ENCODE data around the gene LRP1B. TPM values are rescaled to one million over a fixed set of nuclear protein-coding genes. Genes with fewer than 3 reads are reported as not detected.

LRP1B gene
- total and polyA plus RNA-seq, 2 donors (not counting 1 experiment from before 2014, with no cell fraction given): under 0.01 to 0.01 TPM

DNA sequence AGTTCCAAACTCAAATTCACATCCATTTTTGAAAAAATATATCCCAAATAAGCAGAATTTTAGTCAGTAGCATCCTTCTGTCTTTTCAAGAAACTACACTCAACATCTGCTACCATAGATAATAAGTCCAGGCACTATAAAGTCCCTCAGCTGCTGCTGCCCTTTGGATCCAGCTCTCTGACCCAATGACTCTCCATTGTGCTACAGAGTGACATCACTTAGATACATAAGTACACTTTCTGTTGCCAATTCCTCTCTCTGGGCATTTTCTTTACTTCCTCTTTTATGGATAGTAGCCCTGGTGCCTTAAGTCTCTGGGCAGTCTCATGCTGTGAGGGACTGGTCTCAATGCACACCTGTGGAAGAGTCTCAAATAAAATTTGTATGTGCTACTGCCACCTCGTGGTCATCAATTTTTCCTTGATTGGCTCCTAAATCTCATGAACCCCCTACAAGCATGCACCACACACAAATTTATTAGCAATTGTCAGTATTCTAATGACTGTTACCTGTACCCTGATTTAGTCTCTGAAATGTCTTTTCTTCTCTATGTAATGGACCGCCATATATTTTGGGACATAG is 219.2 kb downstream of the LRP1B start:
- no peak overlapping the region for H3K4me3 ChIP-seq (replicated peaks in 1 of 4; ENCODE audit: control extremely low read depth in 1 of 4, insufficient read depth in 1 of 4, low read depth in 3 of 4, low read length in 4 of 4)
- no peaks in the 10 kb centered on the region for H3K79me2 ChIP-seq (ENCODE audit: control insufficient read depth, insufficient read depth, low read length)
- H3K4me2 ChIP-seq (ENCODE audit: extremely low read depth, insufficient read depth, low read length): no peak overlapping the region
- H2AFZ ChIP-seq (ENCODE audit: low read length): no peak overlapping the region
- no peaks in the 10 kb centered on the region for H3K27me3 ChIP-seq (ENCODE audit: control insufficient read depth, insufficient read depth, low read length)
- no peak for TF ChIP-seq EZH2 (IDR thresholded peaks at IDR 0.05; ENCODE audit: low read length, missing control alignments)
- peak in 1 of 2 donors; percentile 35 for TF ChIP-seq CTCF (conservative IDR thresholded peaks at IDR 0.05 in 1 of 2, IDR thresholded peaks at IDR 0.05 in 1 of 2; ENCODE audit: low read depth in 1 of 2, low read length in 2 of 2)
- no peak overlapping the region for H3K9ac ChIP-seq (ENCODE audit: insufficient read depth, low read length)
- no peaks in the 10 kb centered on the region for H3K9me3 ChIP-seq (ENCODE audit: control insufficient read depth, insufficient read depth, low read depth, low read length)
- no peaks in the 10 kb centered on the region for H3K36me3 ChIP-seq (ENCODE audit: control insufficient read depth, insufficient read depth, low read length)
- no peaks in the 10 kb centered on the region for H4K20me1 ChIP-seq (ENCODE audit: control insufficient read depth, extremely low read depth, insufficient read depth, low read length)
- no peak overlapping the region for H3K27ac ChIP-seq (ENCODE audit: insufficient read depth, low read length)
- DNase-seq (ENCODE audit: low read depth in 2 of 2): peak; percentile 12 to 42
- no peaks in the 10 kb centered on the region for H3K4me1 ChIP-seq (ENCODE audit: control insufficient read depth, extremely low read depth, insufficient read depth, low read length)

DNA sequence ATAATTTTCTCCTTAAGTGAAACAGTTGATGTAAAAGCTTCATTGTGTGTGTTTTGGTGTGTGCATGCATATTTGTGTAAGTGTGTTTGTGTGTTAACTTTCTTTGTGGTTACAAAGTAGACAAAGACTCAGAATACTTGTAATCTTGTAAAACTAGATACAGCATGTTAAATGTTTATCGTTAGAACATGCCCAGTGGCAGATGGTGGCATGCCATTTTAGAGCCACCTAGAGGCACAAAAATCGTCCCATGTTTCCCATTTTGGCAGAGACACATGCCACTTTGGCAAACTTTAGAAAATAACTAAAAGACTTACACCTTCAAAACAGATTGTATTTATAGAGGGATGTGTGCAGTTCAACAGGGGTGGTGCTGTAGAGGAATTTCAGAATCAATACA is 224.1 kb downstream of the LRP1B start:
- H3K4me3 ChIP-seq (replicated peaks in 1 of 4; ENCODE audit: control extremely low read depth in 1 of 4, insufficient read depth in 1 of 4, low read depth in 3 of 4, low read length in 4 of 4): no peak overlapping the region
- H3K36me3 ChIP-seq (ENCODE audit: control insufficient read depth, insufficient read depth, low read length): no peaks in the 10 kb centered on the region

DNA sequence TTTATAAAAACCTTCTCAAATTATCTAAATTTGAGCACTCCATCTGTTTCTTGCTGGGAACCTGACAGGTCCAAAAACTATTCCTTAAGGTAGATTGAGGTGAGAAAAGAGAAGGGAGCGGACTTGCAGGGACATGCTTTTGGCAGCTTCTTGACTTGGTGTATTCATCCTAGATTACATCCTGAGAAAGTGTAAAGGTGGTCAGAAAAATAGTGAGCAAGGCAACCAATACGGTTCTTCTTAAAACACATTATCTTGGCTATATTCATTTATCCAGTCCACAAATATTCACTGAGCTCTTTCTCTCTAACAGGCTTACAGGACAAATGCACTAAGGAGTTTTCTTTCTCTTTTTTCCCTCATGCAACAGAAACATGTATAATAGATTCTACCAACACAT is 230.0 kb downstream of the LRP1B start:
- H3K4me3 ChIP-seq (replicated peaks in 1 of 4; ENCODE audit: control extremely low read depth in 1 of 4, insufficient read depth in 1 of 4, low read depth in 3 of 4, low read length in 4 of 4): no peak overlapping the region
- H3K27ac ChIP-seq (ENCODE audit: insufficient read depth, low read length): no peak overlapping the region
- H3K9ac ChIP-seq (ENCODE audit: insufficient read depth, low read length): no peak overlapping the region
- H3K79me2 ChIP-seq (ENCODE audit: control insufficient read depth, insufficient read depth, low read length): no peaks in the 10 kb centered on the region
- H4K20me1 ChIP-seq (ENCODE audit: control insufficient read depth, extremely low read depth, insufficient read depth, low read length): no peaks in the 10 kb centered on the region
- TF ChIP-seq EZH2 (IDR thresholded peaks at IDR 0.05; ENCODE audit: low read length, missing control alignments) (no peak), CTCF (conservative IDR thresholded peaks at IDR 0.05 in 1 of 2, IDR thresholded peaks at IDR 0.05 in 1 of 2; ENCODE audit: low read depth in 1 of 2, low read length in 2 of 2) (no peak)
- H2AFZ ChIP-seq (ENCODE audit: low read length): no peak overlapping the region
- DNase-seq (ENCODE audit: low read depth in 2 of 2): no peak
- H3K4me1 ChIP-seq (ENCODE audit: control insufficient read depth, extremely low read depth, insufficient read depth, low read length): no peaks in the 10 kb centered on the region
- H3K4me2 ChIP-seq (ENCODE audit: extremely low read depth, insufficient read depth, low read length): no peak overlapping the region
- H3K36me3 ChIP-seq (ENCODE audit: control insufficient read depth, insufficient read depth, low read length): no peaks in the 10 kb centered on the region
- no peaks in the 10 kb centered on the region for H3K27me3 ChIP-seq (ENCODE audit: control insufficient read depth, insufficient read depth, low read length)
- no peaks in the 10 kb centered on the region for H3K9me3 ChIP-seq (ENCODE audit: control insufficient read depth, insufficient read depth, low read depth, low read length)

More for the DNA sequence above, 224.1 kb downstream of the LRP1B start:
- H3K4me1 ChIP-seq (ENCODE audit: control insufficient read depth, extremely low read depth, insufficient read depth, low read length): no peaks in the 10 kb centered on the region
- no peaks in the 10 kb centered on the region for H3K9me3 ChIP-seq (ENCODE audit: control insufficient read depth, insufficient read depth, low read depth, low read length)
- no peaks in the 10 kb centered on the region for H3K27me3 ChIP-seq (ENCODE audit: control insufficient read depth, insufficient read depth, low read length)
- H2AFZ ChIP-seq (ENCODE audit: low read length): no peak overlapping the region
- H3K79me2 ChIP-seq (ENCODE audit: control insufficient read depth, insufficient read depth, low read length): no peaks in the 10 kb centered on the region
- H4K20me1 ChIP-seq (ENCODE audit: control insufficient read depth, extremely low read depth, insufficient read depth, low read length): no peaks in the 10 kb centered on the region
- H3K4me2 ChIP-seq (ENCODE audit: extremely low read depth, insufficient read depth, low read length): no peak overlapping the region
- no peak overlapping the region for H3K27ac ChIP-seq (ENCODE audit: insufficient read depth, low read length)
- DNase-seq (ENCODE audit: low read depth in 2 of 2): no peak
- no peak overlapping the region for H3K9ac ChIP-seq (ENCODE audit: insufficient read depth, low read length)
- TF ChIP-seq EZH2 (IDR thresholded peaks at IDR 0.05; ENCODE audit: low read length, missing control alignments) (no peak), CTCF (conservative IDR thresholded peaks at IDR 0.05 in 1 of 2, IDR thresholded peaks at IDR 0.05 in 1 of 2; ENCODE audit: low read depth in 1 of 2, low read length in 2 of 2) (no peak)

All from fibroblast of lung (primary cell).